M059J (cell line): Measurements from ENCODE around the gene CHMP4A. TPM values are rescaled to one million over a fixed set of nuclear protein-coding genes. Genes with fewer than 3 reads are reported as not detected.

Source experiments
- DNase-seq: peaks from one replicate; pipeline ENCODE4 v3.0.0-alpha.2; 2012; ENCODE audit warnings: low read depth
- total RNA-seq: library from RNA; depleted of rRNA; stranded (reverse); fragments of >200 nt; shearing (Covaris generic); gene quantifications from 2 replicates; pipeline ENCODE4 v1.2.3, GENCODE V29; 2014

The CHMP4A gene
- total RNA-seq, 1 experiment from 2014 or later: 44.8 TPM

- DNase-seq: peak; percentile 34
Measured at GRCh38 chr14:24196071-24197055, 16.9 kb downstream of the CHMP4A start.

- DNase-seq: peak; percentile 84
Measured at GRCh38 chr14:24195186-24196070, 17.9 kb downstream of the CHMP4A start, which contains the start of gene TM9SF1. TM9SF1 (minus strand) TSS chr14:24195441; CDS start chr14:24195019, 422 bp downstream.

GRCh38 chr14:24194873-24195185 lies 18.5 kb downstream of the CHMP4A start:
- DNase-seq: no peak

- DNase-seq: no peak
Measured at GRCh38 chr14:24194186-24194872, 19.0 kb downstream of the CHMP4A start.

- DNase-seq: no peak
Measured at GRCh38 chr14:24192933-24193332, 20.4 kb downstream of the CHMP4A start.

- no peak for DNase-seq
Measured at GRCh38 chr14:24190416-24190815, 22.9 kb downstream of the CHMP4A start.

- no peak for DNase-seq
Measured at GRCh38 chr14:24189460-24189859, 23.8 kb downstream of the CHMP4A start.

- DNase-seq: no peak
Measured at GRCh38 chr14:24189059-24189375, 24.3 kb downstream of the CHMP4A start.

- peak; percentile 96 for DNase-seq
Measured at GRCh38 chr14:24188251-24189058, 24.8 kb downstream of the CHMP4A start, which contains the start of gene IPO4. IPO4 (minus strand) TSS chr14:24188816; CDS start chr14:24188787, 29 bp downstream.

GRCh38 chr14:24187539-24187915 lies 25.8 kb downstream of the CHMP4A start:
- DNase-seq: no peak

GRCh38 chr14:24186831-24187538 lies 26.3 kb downstream of the CHMP4A start:
- DNase-seq: no peak

GRCh38 chr14:24185741-24186140 lies 27.5 kb downstream of the CHMP4A start:
- DNase-seq: no peak

GRCh38 chr14:24185026-24185425 lies 28.3 kb downstream of the CHMP4A start:
- no peak for DNase-seq

GRCh38 chr14:24184104-24184970 lies 29.0 kb downstream of the CHMP4A start:
- DNase-seq: no peak

GRCh38 chr14:24183014-24183481 lies 30.2 kb downstream of the CHMP4A start:
- DNase-seq: no peak

- no peak for DNase-seq
Measured at GRCh38 chr14:24182110-24182882, 31.0 kb downstream of the CHMP4A start.

GRCh38 chr14:24181371-24182077 lies 31.8 kb downstream of the CHMP4A start:
- DNase-seq: no peak
